Measurements from ENCODE around the gene TMEM254. TPM values are rescaled to one million over a fixed set of nuclear protein-coding genes. Genes with fewer than 3 reads are reported as not detected.
"Not testable (repeated sequence)": the region's sequence is repeated elsewhere in the genome, so short reads cannot be mapped to it uniquely, and the experiment has no call there.

Gene TMEM254
- total RNA-seq, 1 donor from 2014 or later: 34.8 TPM

GRCh38 chr10:80081801-80082750 lies 3.6 kb downstream of the TMEM254 start:
- H3K4me1 Mint-ChIP-seq (ENCODE audit: low read depth): peaks cover 10% of the 10 kb centered on the region
- H3K9me3 Mint-ChIP-seq (ENCODE audit: low read depth): no peaks in the 10 kb centered on the region
- no peak for TF ChIP-seq CTCF (IDR thresholded peaks at IDR 0.05; ENCODE audit: unreplicated experiment)
- no peak for DNase-seq (ENCODE audit: low spot score, unreplicated experiment)
- H3K4me3 Mint-ChIP-seq (ENCODE audit: low read depth): no peak overlapping the region
- H3K27me3 Mint-ChIP-seq: no peaks in the 10 kb centered on the region
- peaks cover 11% of the 10 kb centered on the region for H3K36me3 Mint-ChIP-seq (ENCODE audit: insufficient read depth)
- H3K27ac Mint-ChIP-seq: peak overlapping the region; percentile 86

- H3K27ac Mint-ChIP-seq: no peak overlapping the region
- H3K9me3 Mint-ChIP-seq (ENCODE audit: low read depth): no peaks in the 10 kb centered on the region
- peaks cover 8% of the 10 kb centered on the region for H3K36me3 Mint-ChIP-seq (ENCODE audit: insufficient read depth)
- DNase-seq (ENCODE audit: low spot score, unreplicated experiment): no peak
- H3K27me3 Mint-ChIP-seq: no peaks in the 10 kb centered on the region
- H3K4me1 Mint-ChIP-seq (ENCODE audit: low read depth): peaks cover 4% of the 10 kb centered on the region
- TF ChIP-seq CTCF (IDR thresholded peaks at IDR 0.05; ENCODE audit: unreplicated experiment): no peak
- no peak overlapping the region for H3K4me3 Mint-ChIP-seq (ENCODE audit: low read depth)
These were observed 11.7 kb downstream of the TMEM254 start for GRCh38 chr10:80090121-80090520.

- Mint-ChIP-seq H3K36me3 (ENCODE audit: insufficient read depth) (peaks cover 3% of the 10 kb centered on the region), H3K4me1 (ENCODE audit: low read depth) (peaks cover 4% of the 10 kb centered on the region)
These were observed 15.8 kb downstream of the TMEM254 start for GRCh38 chr10:80094231-80094630.

GRCh38 chr10:80098272-80098671 lies 19.8 kb downstream of the TMEM254 start:
- H3K4me3 Mint-ChIP-seq (ENCODE audit: low read depth): not testable (repeated sequence)

More at GRCh38 chr10:80094231-80094630, 15.8 kb downstream of the TMEM254 start:
- Mint-ChIP-seq H3K27me3 (no peaks in the 10 kb centered on the region), H3K9me3 (ENCODE audit: low read depth) (no peaks in the 10 kb centered on the region), H3K27ac (no peak overlapping the region), H3K4me3 (ENCODE audit: low read depth) (no peak overlapping the region)
- no peak for TF ChIP-seq CTCF (IDR thresholded peaks at IDR 0.05; ENCODE audit: unreplicated experiment)
- DNase-seq (ENCODE audit: low spot score, unreplicated experiment): no peak

GRCh38 chr10:80099295-80099694 lies 20.8 kb downstream of the TMEM254 start:
- H3K4me3 Mint-ChIP-seq (ENCODE audit: low read depth); H3K27me3 Mint-ChIP-seq; H3K4me1 Mint-ChIP-seq (ENCODE audit: low read depth); H3K27ac Mint-ChIP-seq; H3K9me3 Mint-ChIP-seq (ENCODE audit: low read depth); DNase-seq (ENCODE audit: low spot score, unreplicated experiment); H3K36me3 Mint-ChIP-seq (ENCODE audit: insufficient read depth): not testable (repeated sequence)

More at GRCh38 chr10:80098272-80098671, 19.8 kb downstream of the TMEM254 start:
- not testable (repeated sequence) for H3K36me3 Mint-ChIP-seq (ENCODE audit: insufficient read depth); H3K27ac Mint-ChIP-seq; H3K27me3 Mint-ChIP-seq; H3K9me3 Mint-ChIP-seq (ENCODE audit: low read depth); H3K4me1 Mint-ChIP-seq (ENCODE audit: low read depth); DNase-seq (ENCODE audit: low spot score, unreplicated experiment)

GRCh38 chr10:80100116-80100515 lies 21.7 kb downstream of the TMEM254 start:
- H3K4me3 Mint-ChIP-seq (ENCODE audit: low read depth): no peak overlapping the region
- peaks cover 3% of the 10 kb centered on the region for H3K4me1 Mint-ChIP-seq (ENCODE audit: low read depth)

More at GRCh38 chr10:80100116-80100515, 21.7 kb downstream of the TMEM254 start:
- no peaks in the 10 kb centered on the region for H3K27me3 Mint-ChIP-seq
- no peak for TF ChIP-seq CTCF (IDR thresholded peaks at IDR 0.05; ENCODE audit: unreplicated experiment)
- no peak overlapping the region for H3K27ac Mint-ChIP-seq
- no peaks in the 10 kb centered on the region for H3K36me3 Mint-ChIP-seq (ENCODE audit: insufficient read depth)
- DNase-seq (ENCODE audit: low spot score, unreplicated experiment): no peak
- H3K9me3 Mint-ChIP-seq (ENCODE audit: low read depth): no peaks in the 10 kb centered on the region
